HepG2 (cell line): ENCODE data around the gene ACSM5. TPM values are rescaled to one million over a fixed set of nuclear protein-coding genes. Genes with fewer than 3 reads are reported as not detected.
A peak's percentile ranks its signal among the peaks of the same experiment; 100 is the strongest.

ENCODE experiments used
- CENPT ChIP-seq: sonication (generic); formaldehyde crosslinking; IDR thresholded peaks from 2 replicates; pipeline ENCODE4 v1.8.0; 2022; ENCODE audit warnings: low read depth, mild to moderate bottlenecking, moderate library complexity, missing genetic modification reagents
- DMAP1 ChIP-seq: IDR thresholded peaks from 2 replicates; pipeline ENCODE4 v1.6.1; 2016
- DNMT1 ChIP-seq: sonication (generic); formaldehyde crosslinking; IDR thresholded peaks from 2 replicates; pipeline ENCODE4 v1.5.1; 2020; ENCODE audit warnings: mild to moderate bottlenecking, missing genetic modification reagents
- ELF4 ChIP-seq: sonication (generic); formaldehyde crosslinking; IDR thresholded peaks from 2 replicates; pipeline ENCODE4 v1.5.0; 2020; ENCODE audit warnings: missing genetic modification reagents, mild to moderate bottlenecking, moderate library complexity, borderline replicate concordance
- FOSL1 ChIP-seq: sonication (generic); formaldehyde crosslinking; IDR thresholded peaks from 2 replicates; pipeline ENCODE4 v1.9.0; 2021; ENCODE audit warnings: missing genetic modification reagents, borderline replicate concordance
- GZF1 ChIP-seq: sonication (generic); formaldehyde crosslinking; IDR thresholded peaks from 2 replicates; pipeline ENCODE4 v1.5.1; 2020; ENCODE audit warnings: mild to moderate bottlenecking, missing genetic modification reagents
- MEIS2 ChIP-seq: sonication (generic); formaldehyde crosslinking; IDR thresholded peaks from 2 replicates; pipeline ENCODE4 v1.9.0; 2021; ENCODE audit warnings: mild to moderate bottlenecking, missing genetic modification reagents
- NFIC ChIP-seq: IDR thresholded peaks from 2 replicates; pipeline ENCODE4 v1.6.1; 2012; ENCODE audit warnings: mild to moderate bottlenecking, low read length, inconsistent platforms
- NKX3-1 ChIP-seq: sonication (generic); formaldehyde crosslinking; IDR thresholded peaks from 2 replicates; pipeline ENCODE4 v1.5.0; 2020; ENCODE audit warnings: missing genetic modification reagents
- NR2F1 ChIP-seq, 2 experiments: fragments of 450-650 bp in 1 of 2; formaldehyde crosslinking in 1 of 2; IDR thresholded peaks; 2 replicates each; pipeline versions ENCODE4 v1.5.0 to v1.6.1; 2016 to 2020; ENCODE audit warnings: mild to moderate bottlenecking in 1 of 2, missing compliant biosample characterization in 1 of 2, missing genetic modification reagents in 1 of 2, moderate library complexity in 1 of 2
- POLR2G ChIP-seq: fragments of 200-400 bp; formaldehyde crosslinking; IDR thresholded peaks from 2 replicates; pipeline ENCODE4 v1.6.1; 2018; ENCODE audit warnings: mild to moderate bottlenecking, low read depth, low read length, moderate library complexity
- RBAK ChIP-seq: sonication (generic); formaldehyde crosslinking; IDR thresholded peaks from 2 replicates; pipeline ENCODE4 v1.5.1; 2020; ENCODE audit warnings: mild to moderate bottlenecking, missing genetic modification reagents
- RBM22 ChIP-seq: fragments of 200-400 bp; formaldehyde crosslinking; optimal IDR thresholded peaks from 2 replicates; pipeline ENCODE3; 2017; ENCODE audit warnings: mild to moderate bottlenecking, low read length, moderate library complexity
- SMC3 ChIP-seq: IDR thresholded peaks from 2 replicates; pipeline ENCODE4 v1.6.1; 2011; ENCODE audit warnings: low read length, improper control_type of control experiment
- ZNF563 ChIP-seq: sonication (generic); formaldehyde crosslinking; IDR thresholded peaks from 2 replicates; pipeline ENCODE4 v1.8.0; 2022; ENCODE audit warnings: mild to moderate bottlenecking, moderate library complexity, missing genetic modification reagents
- ZNF570 ChIP-seq: sonication (generic); formaldehyde crosslinking; IDR thresholded peaks from 2 replicates; pipeline ENCODE4 v1.4.0; 2020; ENCODE audit warnings: mild to moderate bottlenecking, missing genetic modification reagents, borderline replicate concordance
- ZNF737 ChIP-seq: sonication (generic); formaldehyde crosslinking; IDR thresholded peaks from 2 replicates; pipeline ENCODE4 v1.5.0; 2020; ENCODE audit warnings: missing genetic modification reagents, mild to moderate bottlenecking, borderline replicate concordance
- polyA plus RNA-seq, 8 experiments: library from polyadenylated mRNA; depleted of rRNA in 3 of 8; stranded (reverse) in 7 of 8; unstranded in 1 of 8; fragments of >200 nt; fragmentation: Illumina TruSeq in 4 of 8; extraction: Trizol in 4 of 8; gene quantifications; 2 replicates each; pipeline versions ENCODE4 v1.2.1 to v1.2.3, GENCODE V29; 2011 to 2016; ENCODE audit warnings: low read depth in 4 of 8, missing spikeins in 1 of 8, mixed read lengths in 1 of 8; ENCODE audit not compliant: insufficient read depth in 1 of 8
- total RNA-seq, 5 experiments: library from RNA; depleted of rRNA; stranded (reverse); fragments of >200 nt; fragmentation: Illumina TruSeq; extraction: Trizol; gene quantifications; 2 replicates each; pipeline ENCODE4 v1.2.3, GENCODE V29; 2016; ENCODE audit warnings: low read depth in 1 of 5
- TF ChIP-seq, protein P1 (sequence below): IDR thresholded peaks from 2 replicates; pipeline ENCODE4 v1.6.1; 2016; ENCODE audit warnings: missing biosample characterization, missing genetic modification reagents, low read depth
- TF ChIP-seq, protein P2 (sequence below): sonication (generic); formaldehyde crosslinking; IDR thresholded peaks from 2 replicates; pipeline ENCODE4 v1.5.0; 2020; ENCODE audit warnings: mild to moderate bottlenecking, missing genetic modification reagents, borderline replicate concordance
- TF ChIP-seq, protein P3 (sequence below): sonication (generic); formaldehyde crosslinking; IDR thresholded peaks from 2 replicates; pipeline ENCODE4 v1.4.0; 2020; ENCODE audit warnings: missing genetic modification reagents

ACSM5 gene
- total and polyA plus RNA-seq, 2 of the 13 experiments (the other 11 are each of a cell fraction or from before 2014, with no cell fraction given) = 9.1 to 15.0 TPM

DNA sequence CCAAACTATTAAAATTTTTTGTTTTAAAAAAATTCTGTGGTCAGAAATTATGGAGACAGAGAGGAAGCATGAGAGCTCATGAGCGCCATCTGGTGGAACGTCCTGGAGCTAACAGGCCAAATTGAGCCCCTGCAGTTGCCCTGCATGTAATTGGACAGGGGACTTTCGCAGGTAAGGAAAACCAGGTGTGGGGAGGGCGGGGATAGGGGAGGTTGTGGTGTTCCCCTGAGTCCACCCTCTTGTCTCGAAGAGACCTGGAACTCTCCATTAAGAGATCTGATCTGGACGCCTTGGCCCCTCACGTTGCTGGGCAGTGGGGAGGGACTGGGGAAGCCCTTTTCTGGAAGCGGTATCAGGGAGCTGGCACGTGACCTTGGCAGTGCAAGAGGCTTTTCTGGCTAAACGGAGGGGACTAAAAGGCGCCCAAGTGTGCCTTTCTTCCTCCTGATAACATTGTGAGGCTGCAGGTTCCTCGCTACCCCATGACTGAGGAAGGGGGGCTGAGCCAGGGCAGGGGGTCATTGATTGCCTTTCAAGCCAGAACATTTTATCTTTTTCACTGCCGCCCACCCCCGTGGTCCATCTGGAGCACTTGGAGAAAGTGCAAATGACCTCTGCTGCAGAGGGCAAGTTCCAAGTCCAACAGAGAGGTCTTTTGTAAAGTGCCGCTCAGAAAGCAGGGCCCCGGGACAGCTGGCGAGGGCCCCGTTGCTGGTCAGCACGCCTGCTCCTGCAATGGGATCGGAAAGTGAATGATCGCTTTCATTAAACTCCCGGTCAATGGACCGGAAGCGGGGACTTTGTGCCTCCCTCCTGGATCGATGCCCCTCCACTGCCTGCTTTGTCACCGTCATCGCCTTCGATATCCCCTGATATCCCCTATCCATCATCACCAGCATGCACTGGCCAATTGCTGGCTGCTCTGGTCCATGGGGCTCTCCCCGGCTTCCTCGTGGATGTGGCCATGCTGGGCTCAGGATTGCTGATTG, 23.2 kb upstream of the ACSM5 start (continued):
- peak; percentile 52; the same call in 1 of the 2 replicates for TF ChIP-seq ZNF563
- TF ChIP-seq, protein P1, sequence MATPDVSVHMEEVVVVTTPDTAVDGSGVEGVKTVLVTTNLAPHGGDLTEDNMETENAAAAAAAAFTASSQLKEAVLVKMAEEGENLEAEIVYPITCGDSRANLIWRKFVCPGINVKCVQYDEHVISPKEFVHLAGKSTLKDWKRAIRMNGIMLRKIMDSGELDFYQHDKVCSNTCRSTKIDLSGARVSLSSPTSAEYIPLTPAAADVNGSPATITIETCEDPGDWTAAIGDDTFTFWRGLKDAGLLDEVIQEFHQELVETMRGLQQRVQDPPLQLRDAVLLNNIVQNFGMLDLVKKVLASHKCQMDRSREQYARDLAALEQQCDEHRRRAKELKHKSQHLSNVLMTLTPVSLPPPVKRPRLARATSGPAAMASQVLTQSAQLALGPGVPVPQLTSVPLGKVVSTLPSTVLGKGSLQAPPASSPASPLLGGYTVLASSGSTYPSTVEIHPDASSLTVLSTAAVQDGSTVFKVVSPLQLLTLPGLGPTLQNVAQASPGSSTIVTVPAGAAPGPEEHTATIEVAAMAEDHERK = no peak
- TF ChIP-seq NFIC = peak; percentile 38; the same call in 1 of the 2 replicates
- 0 out of 2 replicates have a peak, but pooled peaks have one; percentile 20 for TF ChIP-seq DMAP1 (CRISPR knock-in tag)
- TF ChIP-seq NKX3-1 (CRISPR knock-in tag) = 0 out of 2 replicates have a peak, but pooled peaks have one; percentile 10
- TF ChIP-seq POLR2G = peak; percentile 37; the same call in 1 of the 2 replicates
- TF ChIP-seq FOSL1 (CRISPR knock-in tag) = no peak
- TF ChIP-seq RBAK = peak; percentile 58; the same call in 1 of the 2 replicates
- no peak for TF ChIP-seq CENPT (CRISPR knock-in tag)
- no peak for TF ChIP-seq ELF4 (CRISPR knock-in tag)
- peak; percentile 57 to 82; a peak in 3 of 4 replicates for TF ChIP-seq NR2F1 (CRISPR knock-in tag; IDR thresholded peaks at IDR 0.05)
- TF ChIP-seq ZNF737 = 0 out of 2 replicates have a peak, but pooled peaks have one; percentile 72
- TF ChIP-seq, protein P2, sequence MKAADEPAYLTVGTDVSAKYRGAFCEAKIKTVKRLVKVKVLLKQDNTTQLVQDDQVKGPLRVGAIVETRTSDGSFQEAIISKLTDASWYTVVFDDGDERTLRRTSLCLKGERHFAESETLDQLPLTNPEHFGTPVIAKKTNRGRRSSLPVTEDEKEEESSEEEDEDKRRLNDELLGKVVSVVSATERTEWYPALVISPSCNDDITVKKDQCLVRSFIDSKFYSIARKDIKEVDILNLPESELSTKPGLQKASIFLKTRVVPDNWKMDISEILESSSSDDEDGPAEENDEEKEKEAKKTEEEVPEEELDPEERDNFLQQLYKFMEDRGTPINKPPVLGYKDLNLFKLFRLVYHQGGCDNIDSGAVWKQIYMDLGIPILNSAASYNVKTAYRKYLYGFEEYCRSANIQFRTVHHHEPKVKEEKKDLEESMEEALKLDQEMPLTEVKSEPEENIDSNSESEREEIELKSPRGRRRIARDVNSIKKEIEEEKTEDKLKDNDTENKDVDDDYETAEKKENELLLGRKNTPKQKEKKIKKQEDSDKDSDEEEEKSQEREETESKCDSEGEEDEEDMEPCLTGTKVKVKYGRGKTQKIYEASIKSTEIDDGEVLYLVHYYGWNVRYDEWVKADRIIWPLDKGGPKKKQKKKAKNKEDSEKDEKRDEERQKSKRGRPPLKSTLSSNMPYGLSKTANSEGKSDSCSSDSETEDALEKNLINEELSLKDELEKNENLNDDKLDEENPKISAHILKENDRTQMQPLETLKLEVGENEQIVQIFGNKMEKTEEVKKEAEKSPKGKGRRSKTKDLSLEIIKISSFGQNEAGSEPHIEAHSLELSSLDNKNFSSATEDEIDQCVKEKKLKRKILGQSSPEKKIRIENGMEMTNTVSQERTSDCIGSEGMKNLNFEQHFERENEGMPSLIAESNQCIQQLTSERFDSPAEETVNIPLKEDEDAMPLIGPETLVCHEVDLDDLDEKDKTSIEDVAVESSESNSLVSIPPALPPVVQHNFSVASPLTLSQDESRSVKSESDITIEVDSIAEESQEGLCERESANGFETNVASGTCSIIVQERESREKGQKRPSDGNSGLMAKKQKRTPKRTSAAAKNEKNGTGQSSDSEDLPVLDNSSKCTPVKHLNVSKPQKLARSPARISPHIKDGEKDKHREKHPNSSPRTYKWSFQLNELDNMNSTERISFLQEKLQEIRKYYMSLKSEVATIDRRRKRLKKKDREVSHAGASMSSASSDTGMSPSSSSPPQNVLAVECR (CRISPR knock-in tag) = peak; percentile 76; the same call in 1 of the 2 replicates
- no peak for TF ChIP-seq RBM22
- TF ChIP-seq GZF1 (CRISPR knock-in tag) = peak; percentile 91
- TF ChIP-seq, protein P3, sequence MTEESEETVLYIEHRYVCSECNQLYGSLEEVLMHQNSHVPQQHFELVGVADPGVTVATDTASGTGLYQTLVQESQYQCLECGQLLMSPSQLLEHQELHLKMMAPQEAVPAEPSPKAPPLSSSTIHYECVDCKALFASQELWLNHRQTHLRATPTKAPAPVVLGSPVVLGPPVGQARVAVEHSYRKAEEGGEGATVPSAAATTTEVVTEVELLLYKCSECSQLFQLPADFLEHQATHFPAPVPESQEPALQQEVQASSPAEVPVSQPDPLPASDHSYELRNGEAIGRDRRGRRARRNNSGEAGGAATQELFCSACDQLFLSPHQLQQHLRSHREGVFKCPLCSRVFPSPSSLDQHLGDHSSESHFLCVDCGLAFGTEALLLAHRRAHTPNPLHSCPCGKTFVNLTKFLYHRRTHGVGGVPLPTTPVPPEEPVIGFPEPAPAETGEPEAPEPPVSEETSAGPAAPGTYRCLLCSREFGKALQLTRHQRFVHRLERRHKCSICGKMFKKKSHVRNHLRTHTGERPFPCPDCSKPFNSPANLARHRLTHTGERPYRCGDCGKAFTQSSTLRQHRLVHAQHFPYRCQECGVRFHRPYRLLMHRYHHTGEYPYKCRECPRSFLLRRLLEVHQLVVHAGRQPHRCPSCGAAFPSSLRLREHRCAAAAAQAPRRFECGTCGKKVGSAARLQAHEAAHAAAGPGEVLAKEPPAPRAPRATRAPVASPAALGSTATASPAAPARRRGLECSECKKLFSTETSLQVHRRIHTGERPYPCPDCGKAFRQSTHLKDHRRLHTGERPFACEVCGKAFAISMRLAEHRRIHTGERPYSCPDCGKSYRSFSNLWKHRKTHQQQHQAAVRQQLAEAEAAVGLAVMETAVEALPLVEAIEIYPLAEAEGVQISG (CRISPR knock-in tag) = peak; percentile 1; the same call in 1 of the 2 replicates
- TF ChIP-seq DNMT1 = no peak
- peak; percentile 92 for TF ChIP-seq SMC3
- peak; percentile 44; the same call in 1 of the 2 replicates for TF ChIP-seq ZNF570 (CRISPR knock-in tag)
- TF ChIP-seq MEIS2 = peak; percentile 54; the same call in 1 of the 2 replicates
